DOHH2 (cell line): ENCODE measurements around the gene HLCS.

Experiments used
- H3F3A ChIP-seq: fragments of 200-600 bp; sonication (generic), shearing (Covaris generic); 2 replicates; pipeline ENCODE4 v1.6.0; 2016; ENCODE audit warnings: antibody characterized with exemption, mild to moderate bottlenecking; ENCODE audit not compliant: control insufficient read depth, insufficient read depth
- H3K27ac ChIP-seq: fragments of 200-600 bp; sonication (generic); 2 replicates; pipeline ENCODE4 v1.5.1; 2014; ENCODE audit warnings: low read depth, mild to moderate bottlenecking, low read length, moderate library complexity
- H3K27me3 ChIP-seq: fragments of 200-600 bp; sonication (generic); 2 replicates; pipeline ENCODE4 v1.6.1; 2014; ENCODE audit warnings: mild to moderate bottlenecking, low read length, mixed read lengths; ENCODE audit not compliant: control insufficient read depth
- H3K36me3 ChIP-seq: fragments of 200-600 bp; sonication (generic); 2 replicates; pipeline ENCODE4 v1.6.1; 2014; ENCODE audit warnings: mild to moderate bottlenecking, low read length, moderate library complexity, mixed read lengths; ENCODE audit not compliant: control insufficient read depth
- H3K4me1 ChIP-seq: fragments of 200-600 bp; sonication (generic); 2 replicates; pipeline ENCODE4 v1.6.1; 2014; ENCODE audit warnings: mild to moderate bottlenecking, low read length, mixed read lengths; ENCODE audit not compliant: control insufficient read depth
- H3K4me2 ChIP-seq: fragments of 200-600 bp; sonication (generic); 2 replicates; pipeline ENCODE4 v1.6.0; 2014; ENCODE audit warnings: mild to moderate bottlenecking, low read length, moderate library complexity
- H3K4me3 ChIP-seq: fragments of 200-600 bp; sonication (generic); 2 replicates; pipeline ENCODE4 v1.5.1; 2014; ENCODE audit warnings: mild to moderate bottlenecking, low read length, mixed read lengths
- H3K79me2 ChIP-seq: fragments of 200-600 bp; sonication (generic); 2 replicates; pipeline ENCODE4 v1.6.1; 2014; ENCODE audit warnings: mild to moderate bottlenecking, low read length, mixed read lengths; ENCODE audit not compliant: control insufficient read depth
- H3K9me2 ChIP-seq: fragments of 200-600 bp; sonication (generic); replicated peaks from 2 replicates; pipeline ENCODE4 v1.6.1; 2014; ENCODE audit warnings: mild to moderate bottlenecking, low read length, mixed read lengths; ENCODE audit not compliant: control insufficient read depth
- H3K9me3 ChIP-seq: fragments of 200-600 bp; sonication (generic); 2 replicates; pipeline ENCODE4 v1.6.1; 2014; ENCODE audit warnings: antibody characterized with exemption, low read length, mixed read lengths; ENCODE audit not compliant: control insufficient read depth, insufficient read depth
- H4K20me1 ChIP-seq: fragments of 200-600 bp; sonication (generic); 2 replicates; pipeline ENCODE4 v1.6.0; 2014; ENCODE audit warnings: low read depth, mild to moderate bottlenecking, antibody characterized with exemption, low read length, moderate library complexity; ENCODE audit not compliant: control insufficient read depth, insufficient read depth
- CTCF ChIP-seq: fragments of 200-600 bp; sonication (generic); IDR thresholded peaks from one replicate; pipeline ENCODE4 v1.5.1; 2014; ENCODE audit warnings: antibody characterized with exemption, mild to moderate bottlenecking, low read depth, low read length; ENCODE audit not compliant: poor library complexity, severe bottlenecking
- EZH2phosphoT487 ChIP-seq: fragments of 200-600 bp; sonication (generic); IDR thresholded peaks from 2 replicates; pipeline ENCODE4 v1.6.1; 2017; ENCODE audit warnings: borderline replicate concordance, mild to moderate bottlenecking, antibody characterized with exemption, low read length, moderate library complexity, mixed read lengths

HLCS gene

GRCh38 chr21:36732761-36733160, 233.7 kb downstream of the HLCS start:
- no peaks in the 10 kb centered on the region for H3K9me2 ChIP-seq
- H3K27me3 ChIP-seq = no peaks in the 10 kb centered on the region
- TF ChIP-seq EZH2phosphoT487 = no peak
- no peak overlapping the region for H3K4me3 ChIP-seq
- no peaks in the 10 kb centered on the region for H3K36me3 ChIP-seq
- H3K4me1 ChIP-seq = no peaks in the 10 kb centered on the region
- H3K9me3 ChIP-seq = no peaks in the 10 kb centered on the region
- no peak overlapping the region for H3K4me2 ChIP-seq
- no peaks in the 10 kb centered on the region for H4K20me1 ChIP-seq
- no peaks in the 10 kb centered on the region for H3F3A ChIP-seq
- H3K79me2 ChIP-seq = no peaks in the 10 kb centered on the region
- no peak overlapping the region for H3K27ac ChIP-seq

GRCh38 chr21:36732217-36732616, 234.3 kb downstream of the HLCS start:
- Histone ChIP-seq H3K4me2 (no peak overlapping the region), H3K27me3 (no peaks in the 10 kb centered on the region), H3K4me1 (no peaks in the 10 kb centered on the region), H3K79me2 (no peaks in the 10 kb centered on the region), H3K9me3 (no peaks in the 10 kb centered on the region), H3K36me3 (no peaks in the 10 kb centered on the region), H3K4me3 (no peak overlapping the region), H3K27ac (no peak overlapping the region), H3K9me2 (no peaks in the 10 kb centered on the region), H3F3A (no peaks in the 10 kb centered on the region), H4K20me1 (no peaks in the 10 kb centered on the region)
- TF ChIP-seq EZH2phosphoT487 = no peak
- no peak for TF ChIP-seq CTCF

- TF ChIP-seq EZH2phosphoT487 (no peak), CTCF (no peak)
- H3F3A ChIP-seq = no peaks in the 10 kb centered on the region
- no peaks in the 10 kb centered on the region for H4K20me1 ChIP-seq
- H3K36me3 ChIP-seq = no peaks in the 10 kb centered on the region
- H3K4me1 ChIP-seq = no peaks in the 10 kb centered on the region
- no peaks in the 10 kb centered on the region for H3K9me2 ChIP-seq
- H3K4me2 ChIP-seq = no peak overlapping the region
- H3K27ac ChIP-seq = no peak overlapping the region
- no peaks in the 10 kb centered on the region for H3K79me2 ChIP-seq
- H3K4me3 ChIP-seq = no peak overlapping the region
- H3K9me3 ChIP-seq = no peaks in the 10 kb centered on the region
- no peaks in the 10 kb centered on the region for H3K27me3 ChIP-seq
These were observed 235.9 kb downstream of the HLCS start for GRCh38 chr21:36730291-36731281.

- no peak overlapping the region for H3K4me3 ChIP-seq
- H3K27ac ChIP-seq = no peak overlapping the region
- H4K20me1 ChIP-seq = no peaks in the 10 kb centered on the region
These were observed 237.0 kb downstream of the HLCS start for GRCh38 chr21:36729310-36729970.

More at GRCh38 chr21:36729310-36729970, 237.0 kb downstream of the HLCS start:
- Histone ChIP-seq H3K36me3 (no peaks in the 10 kb centered on the region), H3F3A (no peaks in the 10 kb centered on the region), H3K9me3 (no peaks in the 10 kb centered on the region), H3K27me3 (no peaks in the 10 kb centered on the region), H3K79me2 (no peaks in the 10 kb centered on the region), H3K4me1 (no peaks in the 10 kb centered on the region), H3K4me2 (no peak overlapping the region), H3K9me2 (no peaks in the 10 kb centered on the region)
- no peak for TF ChIP-seq CTCF
- TF ChIP-seq EZH2phosphoT487 = no peak
